Caco-2 (cell line): Measurements from ENCODE around the gene NUDT19. TPM values are rescaled to one million over a fixed set of nuclear protein-coding genes. Genes with fewer than 3 reads are reported as not detected.

Source experiments
- BruUV-seq: library from RNA; stranded (reverse); fragments of 400-500 nt; replicated peaks from 2 replicates; lab custom pipeline; 2021; lab: Mats Ljungman, UMichigan
- CTCF ChIA-PET: fragments of 300-600 bp; sonication (Branson Sonifier 250); formaldehyde crosslinking; loops from one replicate; lab custom pipeline; 2022; ENCODE audit warnings: antibody characterized with exemption; lab: Charles Lee
- POLR2A ChIA-PET: fragments of 300-600 bp; sonication (Branson Sonifier 250); formaldehyde crosslinking; loops from one replicate; lab custom pipeline; 2022; ENCODE audit warnings: antibody characterized with exemption; lab: Charles Lee
- DNase-seq, 2 experiments: peaks; one replicate each; pipeline versions ENCODE4 v3.0.0 to v3.0.0-alpha.2; 2020 to 2022
- H3K27me3 ChIP-seq: replicated peaks from 2 replicates; pipeline ENCODE4 v1.6.0; 2011; ENCODE audit warnings: low read length; ENCODE audit not compliant: control insufficient read depth, insufficient read depth
- H3K36me3 ChIP-seq: 2 replicates; pipeline ENCODE4 v1.5.1; 2011; ENCODE audit warnings: low read length; ENCODE audit not compliant: control insufficient read depth, insufficient read depth
- H3K4me1 ChIP-seq: fragments of 250-450 bp; sonication (Bioruptor Pico); 2 replicates; pipeline ENCODE4 v1.5.1; 2020; ENCODE audit warnings: mild to moderate bottlenecking
- H3K4me3 ChIP-seq: 2 replicates; pipeline ENCODE4 v1.5.1; 2011; ENCODE audit warnings: low read depth, mild to moderate bottlenecking, control low read depth, low read length
- H3K9me3 ChIP-seq: fragments of 250-450 bp; sonication (Bioruptor Pico); 2 replicates; pipeline ENCODE4 v1.5.1; 2020; ENCODE audit warnings: mild to moderate bottlenecking, moderate library complexity
- H3K27ac Mint-ChIP-seq: one replicate; pipeline ENCODE4 v1.8.0; 2022; ENCODE audit warnings: mixed read lengths; ENCODE audit not compliant: unreplicated experiment
- H3K27me3 Mint-ChIP-seq: one replicate; pipeline ENCODE4 v1.8.0; 2022; ENCODE audit warnings: mixed read lengths; ENCODE audit not compliant: insufficient read depth, unreplicated experiment
- H3K36me3 Mint-ChIP-seq: one replicate; pipeline ENCODE4 v1.8.0; 2022; ENCODE audit warnings: mild to moderate bottlenecking, mixed read lengths; ENCODE audit not compliant: insufficient read depth, unreplicated experiment
- H3K4me1 Mint-ChIP-seq: one replicate; pipeline ENCODE4 v1.8.0; 2022; ENCODE audit warnings: low read depth, mixed read lengths; ENCODE audit not compliant: unreplicated experiment
- H3K4me3 Mint-ChIP-seq: one replicate; pipeline ENCODE4 v1.8.0; 2022; ENCODE audit warnings: mild to moderate bottlenecking, moderate library complexity, mixed read lengths; ENCODE audit not compliant: unreplicated experiment
- H3K9me3 Mint-ChIP-seq: one replicate; pipeline ENCODE4 v1.8.0; 2022; ENCODE audit warnings: mixed read lengths; ENCODE audit not compliant: unreplicated experiment
- CTCF ChIP-seq, 2 experiments: fragments of 200-600 bp in 1 of 2; IDR thresholded peaks; 1 replicate in 1 of 2; 2 replicates in 1 of 2; pipeline versions ENCODE4 v1.5.1 to v1.8.0; 2011 to 2022; ENCODE audit warnings: antibody characterized with exemption in 1 of 2, control low read depth in 1 of 2, inconsistent platforms in 1 of 2, low read depth in 1 of 2, low read length in 1 of 2, mild to moderate bottlenecking in 1 of 2, moderate library complexity in 1 of 2; ENCODE audit not compliant: insufficient read depth in 1 of 2, severe bottlenecking in 1 of 2, unreplicated experiment in 1 of 2
- intact Hi-C: fragments of 100-400 bp; cut with micrococcal nuclease; formaldehyde crosslinking; loops from one replicate; pipeline ENCODE4 v1.10.0; 2022; ENCODE audit not compliant: unreplicated experiment
- total RNA-seq: library from RNA; stranded (reverse); gene quantifications from 2 replicates; pipeline ENCODE4 v1.2.3, GENCODE V29; 2022

Gene NUDT19
- total RNA-seq, 1 experiment from 2014 or later: 24.4 TPM

- Mint-ChIP-seq H3K9me3 (no peaks in the 10 kb centered on the region), H3K27me3 (no peaks in the 10 kb centered on the region), H3K4me1 (no peaks in the 10 kb centered on the region), H3K27ac (no peak overlapping the region), H3K36me3 (peaks cover 14% of the 10 kb centered on the region), H3K4me3 (no peak overlapping the region)
- no peaks in the 10 kb centered on the region for H3K27me3 ChIP-seq
- H3K9me3 ChIP-seq: no peaks in the 10 kb centered on the region
- no peaks in the 10 kb centered on the region for H3K4me1 ChIP-seq
- no TSS peak for BruUV-seq
- DNase-seq: no peak
- TF ChIP-seq CTCF (IDR thresholded peaks at IDR 0.05; ENCODE audit: insufficient read depth in 1 of 2, low read depth in 1 of 2, low read length in 1 of 2, severe bottlenecking in 1 of 2, unreplicated experiment in 1 of 2): no peak
- ChIA-PET POLR2A (no interaction called here), CTCF (no interaction called here)
- H3K4me3 ChIP-seq: no peak overlapping the region
- no peaks in the 10 kb centered on the region; the same call in 1 of the 2 replicates for H3K36me3 ChIP-seq
- intact Hi-C loops: no loop called here
Measured at GRCh38 chr19:32661318-32661717, 30.3 kb upstream of the NUDT19 start.

- intact Hi-C loops: no loop called here
- no peaks in the 10 kb centered on the region for H3K27me3 Mint-ChIP-seq
Measured at GRCh38 chr19:32662186-32662585, 29.4 kb upstream of the NUDT19 start.

GRCh38 chr19:32666084-32666483 lies 25.5 kb upstream of the NUDT19 start:
- ChIA-PET POLR2A (no interaction called here), CTCF (interaction anchor here (0.7 kb wide), 1 partner anchor 175 kb away, joined by 5 read pairs; no protein-coding TSS in a partner anchor)
- H3K4me3 ChIP-seq: no peak overlapping the region
- no peaks in the 10 kb centered on the region for H3K27me3 ChIP-seq
- no peak for TF ChIP-seq CTCF (IDR thresholded peaks at IDR 0.05; ENCODE audit: insufficient read depth in 1 of 2, low read depth in 1 of 2, low read length in 1 of 2, severe bottlenecking in 1 of 2, unreplicated experiment in 1 of 2)
- BruUV-seq: no TSS peak
- intact Hi-C loops: no loop called here
- DNase-seq: no peak
- H3K36me3 ChIP-seq: peaks cover 1% of the 10 kb centered on the region; the same call in 1 of the 2 replicates
- H3K4me1 Mint-ChIP-seq: peaks cover 13% of the 10 kb centered on the region
- no peak overlapping the region for H3K27ac Mint-ChIP-seq
- peaks cover 34% of the 10 kb centered on the region for H3K36me3 Mint-ChIP-seq
- H3K27me3 Mint-ChIP-seq: no peaks in the 10 kb centered on the region
- H3K4me3 Mint-ChIP-seq: no peak overlapping the region
- H3K4me1 ChIP-seq: peaks cover 15% of the 10 kb centered on the region
- no peaks in the 10 kb centered on the region for H3K9me3 Mint-ChIP-seq
- H3K9me3 ChIP-seq: no peaks in the 10 kb centered on the region

More at GRCh38 chr19:32662186-32662585, 29.4 kb upstream of the NUDT19 start:
- Mint-ChIP-seq H3K36me3 (peaks cover 12% of the 10 kb centered on the region), H3K4me3 (no peak overlapping the region), H3K4me1 (no peaks in the 10 kb centered on the region), H3K9me3 (no peaks in the 10 kb centered on the region), H3K27ac (no peak overlapping the region)
- POLR2A ChIA-PET: no interaction called here
- no TSS peak for BruUV-seq
- Histone ChIP-seq H3K4me1 (no peaks in the 10 kb centered on the region), H3K36me3 (peaks cover 1% of the 10 kb centered on the region; the same call in 1 of the 2 replicates), H3K9me3 (no peaks in the 10 kb centered on the region), H3K27me3 (no peaks in the 10 kb centered on the region), H3K4me3 (no peak overlapping the region)
- TF ChIP-seq CTCF (IDR thresholded peaks at IDR 0.05; ENCODE audit: insufficient read depth in 1 of 2, low read depth in 1 of 2, low read length in 1 of 2, severe bottlenecking in 1 of 2, unreplicated experiment in 1 of 2): no peak
- CTCF ChIA-PET: no interaction called here
- DNase-seq: no peak
